HEK293 (cell line): ENCODE data around the gene APBB2.

Experiments
- RBAK ChIP-seq: fragments of 450-650 bp; formaldehyde crosslinking; IDR thresholded peaks from 2 replicates; pipeline ENCODE4 v1.5.1; 2016; ENCODE audit warnings: missing biosample characterization, missing genetic modification characterization
- REPIN1 ChIP-seq: fragments of 450-650 bp; formaldehyde crosslinking; IDR thresholded peaks from 2 replicates; pipeline ENCODE4 v1.5.1; 2017; ENCODE audit warnings: missing biosample characterization, missing genetic modification characterization, low read depth
- SALL2 ChIP-seq: fragments of 450-650 bp; formaldehyde crosslinking; IDR thresholded peaks from 2 replicates; pipeline ENCODE4 v1.5.0; 2017; ENCODE audit warnings: missing biosample characterization, mild to moderate bottlenecking, missing genetic modification characterization, borderline replicate concordance
- YY1 ChIP-seq: fragments of 450-650 bp; formaldehyde crosslinking; IDR thresholded peaks from 2 replicates; pipeline ENCODE4 v1.5.1; 2018; ENCODE audit warnings: missing biosample characterization, missing genetic modification characterization
- ZNF138 ChIP-seq: fragments of 450-650 bp; formaldehyde crosslinking; IDR thresholded peaks from 2 replicates; pipeline ENCODE4 v1.5.1; 2016; ENCODE audit warnings: missing biosample characterization, missing genetic modification characterization, borderline replicate concordance
- ZNF558 ChIP-seq: fragments of 450-650 bp; formaldehyde crosslinking; IDR thresholded peaks from 2 replicates; pipeline ENCODE4 v1.5.1; 2016; ENCODE audit warnings: missing biosample characterization, missing genetic modification characterization
- ZNF626 ChIP-seq: fragments of 450-650 bp; sonication (Bioruptor Pico); formaldehyde crosslinking; IDR thresholded peaks from 2 replicates; pipeline ENCODE4 v1.5.1; 2018; ENCODE audit warnings: missing biosample characterization, missing genetic modification characterization, inconsistent platforms

DNA sequence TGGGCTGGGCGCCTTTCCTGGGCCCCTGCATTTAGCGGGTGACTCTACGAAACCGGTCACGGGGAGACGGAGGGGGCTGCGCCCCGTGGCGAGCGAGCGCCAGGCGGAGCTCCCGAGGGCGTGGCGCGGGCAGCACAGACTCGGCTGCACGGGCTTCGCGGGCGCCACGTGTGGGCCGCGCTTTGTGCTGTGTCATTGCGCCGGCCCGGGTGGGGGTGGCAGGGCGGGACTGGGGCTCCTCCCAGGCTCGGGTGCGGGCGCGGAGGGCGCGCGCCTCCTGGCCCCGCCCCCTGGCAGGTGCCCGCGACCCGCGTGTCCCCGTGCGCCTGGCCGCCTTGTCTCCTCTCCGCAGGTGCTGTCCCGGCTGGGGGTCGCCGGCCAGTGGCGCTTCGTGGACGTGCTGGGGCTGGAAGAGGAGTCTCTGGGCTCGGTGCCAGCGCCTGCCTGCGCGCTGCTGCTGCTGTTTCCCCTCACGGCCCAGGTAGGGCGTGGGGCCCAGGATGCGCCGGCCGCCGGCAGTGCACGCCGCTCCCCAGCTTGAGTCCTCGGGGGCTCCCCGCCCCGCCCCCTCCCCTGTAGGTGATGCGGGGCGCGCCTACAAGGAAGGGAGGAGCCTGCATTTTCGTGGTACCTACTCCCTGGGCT lies 43.0 kb upstream of the APBB2 start:
- TF ChIP-seq REPIN1 (tag by site-specific recombination) (no peak), SALL2 (tag by site-specific recombination) (no peak), RBAK (tag by site-specific recombination) (no peak), ZNF626 (tag by site-specific recombination) (no peak), ZNF138 (tag by site-specific recombination) (no peak), YY1 (tag by site-specific recombination) (no peak), ZNF558 (tag by site-specific recombination) (no peak)
